Endothelial cell of umbilical vein (primary cell): Measurements from ENCODE around the gene NR1D2. TPM values are rescaled to one million over a fixed set of nuclear protein-coding genes. Genes with fewer than 3 reads are reported as not detected.

Experiments
- BruUV-seq: library from RNA; stranded (reverse); fragments of 400-500 nt; replicated peaks from 2 replicates; lab custom pipeline; 2021; lab: Mats Ljungman, UMichigan
- CTCF ChIA-PET: fragments of 300-600, 350-600 bp; sonication (Branson Sonifier 250); formaldehyde crosslinking; loops from one replicate; lab custom pipeline; 2021; ENCODE audit warnings: antibody characterized with exemption, inconsistent platforms; lab: Charles Lee
- POLR2A ChIA-PET: fragments of 300-600, 350-600 bp; sonication (Branson Sonifier 250); formaldehyde crosslinking; loops from one replicate; lab custom pipeline; 2021; ENCODE audit warnings: antibody characterized with exemption, inconsistent platforms; lab: Charles Lee
- DNase-seq: peaks from one replicate; pipeline ENCODE4 v3.0.0-alpha.2; 2011; ENCODE audit warnings: low read depth, low spot score
- FAIRE-seq: peaks from 2 replicates; lab custom pipeline; 2011; peaks lifted over from hg19 to GRCh38; lab: Jason Lieb, UNC
- H2AFZ ChIP-seq: 2 replicates; pipeline ENCODE4 v1.6.0; 2012; ENCODE audit warnings: low read depth, low read length, control low read depth, inconsistent platforms
- H3K27ac ChIP-seq: 2 replicates; pipeline ENCODE4 v1.5.1; 2011; ENCODE audit warnings: low read depth, mild to moderate bottlenecking, control low read depth, low read length, moderate library complexity; ENCODE audit not compliant: insufficient read depth
- H3K27me3 ChIP-seq, 2 experiments: 2 replicates each; pipeline versions ENCODE4 v1.6.0 to v1.6.1; 2011; ENCODE audit warnings: low read length in 2 of 2, mixed read lengths in 1 of 2; ENCODE audit not compliant: control insufficient read depth in 2 of 2, insufficient read depth in 2 of 2
- H3K36me3 ChIP-seq, 2 experiments: 2 replicates in 1 of 2; 3 replicates in 1 of 2; pipeline ENCODE4 v1.5.1; 2011; ENCODE audit warnings: low read length in 2 of 2, mild to moderate bottlenecking in 1 of 2, moderate library complexity in 1 of 2; ENCODE audit not compliant: control insufficient read depth in 2 of 2, insufficient read depth in 2 of 2; ENCODE audit errors: extremely low read depth in 1 of 2
- H3K4me1 ChIP-seq: 3 replicates; pipeline ENCODE4 v1.5.1; 2011; ENCODE audit warnings: mild to moderate bottlenecking, low read length; ENCODE audit not compliant: control insufficient read depth, insufficient read depth; ENCODE audit errors: extremely low read depth
- H3K4me2 ChIP-seq: 2 replicates; pipeline ENCODE4 v1.6.1; 2011; ENCODE audit warnings: low read length, control low read depth, mixed read lengths; ENCODE audit not compliant: insufficient read depth
- H3K4me3 ChIP-seq, 3 experiments: fragments of 200-600 bp in 1 of 3; sonication (generic), shearing (Covaris generic) in 1 of 3; replicated peaks in 1 of 3; 2 replicates each; pipeline ENCODE4 v1.5.1; 2011 to 2016; ENCODE audit warnings: control low read depth in 3 of 3, low read length in 3 of 3, mild to moderate bottlenecking in 2 of 3, inconsistent platforms in 1 of 3, low read depth in 1 of 3, moderate library complexity in 1 of 3; ENCODE audit not compliant: insufficient read depth in 1 of 3
- H3K79me2 ChIP-seq: 2 replicates; pipeline ENCODE4 v1.6.0; 2012; ENCODE audit warnings: low read length, inconsistent platforms; ENCODE audit not compliant: control insufficient read depth, insufficient read depth
- H3K9ac ChIP-seq: replicated peaks from 2 replicates; pipeline ENCODE3; 2011; ENCODE audit warnings: low read length, control low read depth; ENCODE audit not compliant: insufficient read depth; ENCODE audit errors: extremely low read depth
- H3K9me1 ChIP-seq: replicated peaks from 3 replicates; pipeline ENCODE4 v1.6.0; 2011; ENCODE audit warnings: mild to moderate bottlenecking, low read length; ENCODE audit not compliant: control insufficient read depth, insufficient read depth; ENCODE audit errors: extremely low read depth
- H3K9me3 ChIP-seq: replicated peaks from 2 replicates; pipeline ENCODE4 v1.5.1; 2012; ENCODE audit warnings: low read length, inconsistent platforms; ENCODE audit not compliant: control insufficient read depth, insufficient read depth
- H4K20me1 ChIP-seq: replicated peaks from 2 replicates; pipeline ENCODE3; 2011; ENCODE audit warnings: mild to moderate bottlenecking, low read length; ENCODE audit not compliant: control insufficient read depth, insufficient read depth; ENCODE audit errors: extremely low read depth
- EZH2 ChIP-seq: IDR thresholded peaks from 2 replicates; pipeline ENCODE4 v1.6.1; 2012; ENCODE audit warnings: borderline replicate concordance, low read depth, mild to moderate bottlenecking, moderate library complexity, low read length, inconsistent platforms; ENCODE audit not compliant: severe bottlenecking
- FOS ChIP-seq: IDR thresholded peaks from 2 replicates; pipeline ENCODE4 v1.6.1; 2011; ENCODE audit warnings: mild to moderate bottlenecking, low read length, moderate library complexity, borderline replicate concordance; ENCODE audit not compliant: insufficient read depth
- GATA2 ChIP-seq: IDR thresholded peaks from 2 replicates; pipeline ENCODE4 v1.7.0; 2011; ENCODE audit warnings: low read depth, mild to moderate bottlenecking, moderate library complexity, mixed read lengths, low read length; ENCODE audit not compliant: insufficient read length, insufficient read depth
- JUN ChIP-seq: IDR thresholded peaks from 2 replicates; pipeline ENCODE4 v1.6.1; 2011; ENCODE audit warnings: borderline replicate concordance, low read depth; ENCODE audit not compliant: insufficient read length, insufficient read depth
- MYC ChIP-seq: IDR thresholded peaks from one replicate; pipeline ENCODE4 v1.6.1; 2011; ENCODE audit warnings: mild to moderate bottlenecking, low read depth, low read length
- POLR2A ChIP-seq: IDR thresholded peaks from 2 replicates; pipeline ENCODE4 v1.6.1; 2012; ENCODE audit warnings: low read depth, mild to moderate bottlenecking, control low read depth, low read length
- POLR2AphosphoS5 ChIP-seq: IDR thresholded peaks from 2 replicates; pipeline ENCODE4 v1.6.1; 2012; ENCODE audit warnings: low read depth, mild to moderate bottlenecking, control low read depth, low read length, moderate library complexity; ENCODE audit not compliant: insufficient read depth
- dilution Hi-C: fragments of 300-500 bp; cut with MboI; formaldehyde crosslinking; loops from one replicate; pipeline ENCODE4 v1.15.0; 2019; ENCODE audit warnings: low sequenced_read_pairs; ENCODE audit not compliant: extremely low pct_ligation_motif_present
- intact Hi-C: fragments of 100-400 bp; cut with micrococcal nuclease; formaldehyde crosslinking; loops from one replicate; pipeline ENCODE4 v1.10.0; 2022
- polyA plus RNA-seq, 4 experiments: library from polyadenylated mRNA; depleted of rRNA in 3 of 4; stranded (reverse) in 3 of 4; unstranded in 1 of 4; fragments of >200 nt; gene quantifications; 2 replicates each; pipeline versions ENCODE4 v1.2.1 to v1.2.3, GENCODE V29; 2011 to 2012; ENCODE audit warnings: missing spikeins in 1 of 4
- total RNA-seq: library from RNA; stranded (reverse); gene quantifications from 2 replicates; pipeline ENCODE4 v1.2.3, GENCODE V29; 2021
- TF ChIP-seq, protein P1 (sequence below), 2 donors: IDR thresholded peaks; 1 replicate in 1 of 2; 2 replicates in 1 of 2; pipeline ENCODE4 v1.5.1; 2011; ENCODE audit warnings: low read length in 2 of 2, mild to moderate bottlenecking in 2 of 2, moderate library complexity in 2 of 2, control low read depth in 1 of 2, inconsistent platforms in 1 of 2, low read depth in 1 of 2; ENCODE audit not compliant: insufficient read depth in 1 of 2; ENCODE audit errors: extremely low read depth in 1 of 2
- TF ChIP-seq, protein P2 (sequence below): IDR thresholded peaks from 2 replicates; pipeline ENCODE4 v1.6.1; 2011; ENCODE audit not compliant: insufficient read depth, insufficient read length

Gene NR1D2
- total and polyA plus RNA-seq, 2 donors (not counting 3 experiments of a cell fraction or from before 2014, with no cell fraction given): 4.3 to 14.6 TPM

DNA sequence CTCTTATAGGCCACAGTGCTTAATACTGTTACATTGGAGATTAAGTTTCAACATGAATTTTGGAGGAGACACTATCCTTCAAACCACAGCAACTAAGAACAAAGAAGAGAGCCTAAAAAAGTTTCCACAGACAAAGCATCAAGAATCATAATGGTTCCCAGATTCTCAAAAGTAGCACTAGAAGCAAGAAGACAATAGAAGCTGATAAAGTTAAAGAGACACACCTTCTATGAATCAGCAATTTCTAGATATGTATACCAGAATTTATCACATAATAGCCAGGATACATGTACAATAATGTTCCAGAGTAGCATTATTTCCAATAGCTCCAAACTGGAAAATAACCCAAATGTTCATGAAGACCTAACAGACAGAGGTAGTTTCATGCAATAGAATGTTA lies 40.5 kb upstream of the NR1D2 start:
- POLR2A ChIA-PET: interaction anchor here (1.1 kb wide), 1 partner anchor 12 kb away, joined by 3 read pairs; the partner anchor contains the start of genes NKIRAS1 and RPL15
- DNase-seq (no peak), FAIRE-seq (no peak)
- no peaks in the 10 kb centered on the region for H3K27me3 ChIP-seq
- CTCF ChIA-PET: interaction anchor here (1.2 kb wide), 1 partner anchor 16 kb away, joined by 4 read pairs; no protein-coding TSS in a partner anchor
- H3K36me3 ChIP-seq: peaks cover 0 to 2% of the 10 kb centered on the region in 2 experiments
- H3K27ac ChIP-seq: no peak overlapping the region
- intact Hi-C loops: no loop called here
- H3K79me2 ChIP-seq: no peaks in the 10 kb centered on the region
- H4K20me1 ChIP-seq: no peaks in the 10 kb centered on the region
- no peak overlapping the region for H3K4me2 ChIP-seq
- H3K9ac ChIP-seq: no peak overlapping the region
- H3K9me1 ChIP-seq: no peaks in the 10 kb centered on the region
- BruUV-seq: no TSS peak
- no peak overlapping the region for H3K4me3 ChIP-seq
- no peaks in the 10 kb centered on the region for H3K9me3 ChIP-seq
- dilution Hi-C loops: no loop called here
- H3K4me1 ChIP-seq: no peaks in the 10 kb centered on the region
- H2AFZ ChIP-seq: no peak overlapping the region
- no peak for TF ChIP-seq MYC
- TF ChIP-seq, protein P1, sequence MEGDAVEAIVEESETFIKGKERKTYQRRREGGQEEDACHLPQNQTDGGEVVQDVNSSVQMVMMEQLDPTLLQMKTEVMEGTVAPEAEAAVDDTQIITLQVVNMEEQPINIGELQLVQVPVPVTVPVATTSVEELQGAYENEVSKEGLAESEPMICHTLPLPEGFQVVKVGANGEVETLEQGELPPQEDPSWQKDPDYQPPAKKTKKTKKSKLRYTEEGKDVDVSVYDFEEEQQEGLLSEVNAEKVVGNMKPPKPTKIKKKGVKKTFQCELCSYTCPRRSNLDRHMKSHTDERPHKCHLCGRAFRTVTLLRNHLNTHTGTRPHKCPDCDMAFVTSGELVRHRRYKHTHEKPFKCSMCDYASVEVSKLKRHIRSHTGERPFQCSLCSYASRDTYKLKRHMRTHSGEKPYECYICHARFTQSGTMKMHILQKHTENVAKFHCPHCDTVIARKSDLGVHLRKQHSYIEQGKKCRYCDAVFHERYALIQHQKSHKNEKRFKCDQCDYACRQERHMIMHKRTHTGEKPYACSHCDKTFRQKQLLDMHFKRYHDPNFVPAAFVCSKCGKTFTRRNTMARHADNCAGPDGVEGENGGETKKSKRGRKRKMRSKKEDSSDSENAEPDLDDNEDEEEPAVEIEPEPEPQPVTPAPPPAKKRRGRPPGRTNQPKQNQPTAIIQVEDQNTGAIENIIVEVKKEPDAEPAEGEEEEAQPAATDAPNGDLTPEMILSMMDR (IDR thresholded peaks at IDR 0.05; ENCODE audit: extremely low read depth in 1 of 2, insufficient read depth in 1 of 2, low read depth in 1 of 2, low read length in 2 of 2): no peak

DNA sequence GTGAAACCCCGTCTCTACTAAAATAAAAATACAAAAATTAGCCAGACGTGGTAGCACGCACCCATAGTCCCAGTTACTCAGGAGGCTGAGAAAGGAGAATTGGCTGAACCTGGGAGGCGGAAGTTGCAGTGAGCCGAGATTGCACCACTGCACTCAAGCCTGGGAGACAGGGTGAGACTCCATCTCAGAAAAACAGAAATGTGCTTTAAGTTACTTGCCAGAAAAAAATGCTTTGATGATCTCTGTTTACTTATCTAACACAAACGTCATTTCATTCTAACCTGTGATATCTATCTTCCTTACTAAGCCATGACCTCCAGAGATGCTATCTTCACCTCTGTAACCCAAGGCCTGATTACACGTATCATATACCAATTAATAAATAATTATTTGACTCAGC lies 35.7 kb upstream of the NR1D2 start:
- TF ChIP-seq JUN: no peak
- no peak for TF ChIP-seq EZH2
- TF ChIP-seq FOS: no peak
- no peak for TF ChIP-seq POLR2AphosphoS5
- TF ChIP-seq, protein P2, sequence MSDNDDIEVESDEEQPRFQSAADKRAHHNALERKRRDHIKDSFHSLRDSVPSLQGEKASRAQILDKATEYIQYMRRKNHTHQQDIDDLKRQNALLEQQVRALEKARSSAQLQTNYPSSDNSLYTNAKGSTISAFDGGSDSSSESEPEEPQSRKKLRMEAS: no peak
- TF ChIP-seq POLR2A: no peak
- TF ChIP-seq, protein P1 (IDR thresholded peaks at IDR 0.05; ENCODE audit: extremely low read depth in 1 of 2, insufficient read depth in 1 of 2, low read depth in 1 of 2, low read length in 2 of 2): no peak
- no peak for TF ChIP-seq GATA2
- no peak for TF ChIP-seq MYC
- no peaks in the 10 kb centered on the region for H4K20me1 ChIP-seq
- no peak overlapping the region for H3K4me3 ChIP-seq
- H3K4me1 ChIP-seq: no peaks in the 10 kb centered on the region
- intact Hi-C loops (no loop called here), dilution Hi-C loops (no loop called here)
- CTCF ChIA-PET: no interaction called here
- no peak overlapping the region for H3K27ac ChIP-seq
- no peak overlapping the region for H3K4me2 ChIP-seq
- no peaks in the 10 kb centered on the region for H3K27me3 ChIP-seq
- no peak overlapping the region for H2AFZ ChIP-seq
- no peaks in the 10 kb centered on the region for H3K9me3 ChIP-seq
- no peaks in the 10 kb centered on the region for H3K79me2 ChIP-seq
- H3K9ac ChIP-seq: no peak overlapping the region
- FAIRE-seq (no peak), DNase-seq (no peak)
- POLR2A ChIA-PET: no interaction called here
- no peaks in the 10 kb centered on the region for H3K9me1 ChIP-seq
- H3K36me3 ChIP-seq: peaks cover 0 to under 1% of the 10 kb centered on the region in 2 experiments
- BruUV-seq: no TSS peak
